Transverse colon (tissue), 4 donors: Measurements from ENCODE around the gene ZSCAN5A.

Source experiments
- CTCF ChIP-seq, 5 experiments: fragments of 200-600 bp in 3 of 5; fragments of 450-650 bp in 2 of 5; sonication (generic) in 3 of 5; IDR thresholded peaks; 1 replicate in 2 of 5; 2 replicates in 3 of 5; pipeline ENCODE4 v1.5.1; 2016 to 2017; ENCODE audit warnings: antibody characterized with exemption in 5 of 5, inconsistent platforms in 3 of 5, mild to moderate bottlenecking in 2 of 5, moderate library complexity in 1 of 5
- EP300 ChIP-seq: sonication (generic); formaldehyde crosslinking; IDR thresholded peaks from one replicate; pipeline ENCODE4 v1.6.1; 2017; ENCODE audit warnings: antibody characterized with exemption, low read depth
- POLR2A ChIP-seq: fragments of 450-650 bp; IDR thresholded peaks from one replicate; pipeline ENCODE4 v1.6.1; 2016; ENCODE audit warnings: antibody characterized with exemption, mild to moderate bottlenecking, moderate library complexity
- POLR2AphosphoS5 ChIP-seq, 3 donors: sonication (generic); formaldehyde crosslinking; IDR thresholded peaks; one replicate each; pipeline ENCODE4 v1.6.1; 2016; ENCODE audit warnings: antibody characterized with exemption in 3 of 3

DNA sequence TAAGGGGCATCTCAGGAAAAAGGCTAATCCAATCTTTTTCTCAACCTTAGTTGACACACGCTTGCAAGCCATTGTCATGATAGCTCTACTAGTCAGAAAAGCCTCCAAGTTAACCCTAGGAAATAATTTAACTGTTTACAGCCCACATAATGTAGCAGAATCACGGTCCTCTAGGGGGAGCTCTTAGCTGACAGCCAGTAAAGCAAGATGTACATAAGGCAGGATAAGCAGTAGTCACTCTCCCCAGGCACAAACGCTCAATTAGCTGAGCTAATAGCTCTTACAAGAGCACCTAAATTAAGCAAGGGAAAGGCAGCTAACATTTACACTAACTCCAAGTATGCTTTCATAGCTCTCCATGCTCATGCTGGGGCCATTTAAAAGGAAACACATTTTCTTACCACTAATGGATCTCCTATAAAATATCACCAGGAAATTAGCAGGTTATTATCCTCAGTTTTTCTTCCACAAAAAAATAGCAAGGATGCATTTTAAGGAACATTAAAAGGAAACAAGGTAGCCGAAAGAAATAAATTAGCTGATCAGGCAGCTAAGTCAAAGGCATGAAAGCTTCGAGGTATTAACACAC, 33.7 kb upstream of the ZSCAN5A start:
- no peak for TF ChIP-seq POLR2A
- TF ChIP-seq CTCF (IDR thresholded peaks at IDR 0.05): peak in 2 of 5 experiments; percentile 15
- TF ChIP-seq POLR2AphosphoS5 (IDR thresholded peaks at IDR 0.05): no peak
- TF ChIP-seq EP300: no peak
